SK-N-MC (cell line): ENCODE measurements around the gene BRAP.

Experiments used
- EZH2 ChIP-seq: fragments of 200-600 bp; sonication (generic); IDR thresholded peaks from one replicate; pipeline ENCODE4 v1.6.1; 2017; ENCODE audit warnings: antibody characterized with exemption
- FOXP2 ChIP-seq: optimal IDR thresholded peaks from 2 replicates; pipeline ENCODE3; 2011; ENCODE audit warnings: mild to moderate bottlenecking, moderate library complexity; ENCODE audit not compliant: insufficient read depth; ENCODE audit errors: extremely low read length, control extremely low read depth
- POLR2AphosphoS5 ChIP-seq: IDR thresholded peaks from 2 replicates; pipeline ENCODE4 v1.6.1; 2012; ENCODE audit warnings: mild to moderate bottlenecking, low read depth, low read length, borderline replicate concordance

GRCh38 chr12:111732786-111733185, 47.0 kb upstream of the BRAP start:
- no peak for TF ChIP-seq EZH2
- no peak for TF ChIP-seq POLR2AphosphoS5
- TF ChIP-seq FOXP2: no peak
